Measurements from ENCODE around the gene SLC9B2.

Gene SLC9B2

GRCh38 chr4:103075894-103076746 lies 441 bp downstream of the SLC9B2 start:
- peak; percentile 34 to 55 (median 44) for DNase-seq (ENCODE audit: low read depth in 4 of 4, low spot score in 1 of 4)

- DNase-seq (ENCODE audit: low read depth in 4 of 4, low spot score in 1 of 4): no peak
Measured at GRCh38 chr4:103075435-103075893, 1.1 kb downstream of the SLC9B2 start.

GRCh38 chr4:103074744-103075434 lies 1.7 kb downstream of the SLC9B2 start:
- no peak for DNase-seq (ENCODE audit: low read depth in 4 of 4, low spot score in 1 of 4)

GRCh38 chr4:103073792-103074438 lies 2.6 kb downstream of the SLC9B2 start:
- no peak for DNase-seq (ENCODE audit: low read depth in 4 of 4, low spot score in 1 of 4)

GRCh38 chr4:103067841-103068547 lies 8.6 kb downstream of the SLC9B2 start:
- DNase-seq (ENCODE audit: low read depth in 4 of 4, low spot score in 1 of 4): no peak

- DNase-seq (ENCODE audit: low read depth in 4 of 4, low spot score in 1 of 4): no peak
Measured at GRCh38 chr4:103060453-103061148, 16.0 kb downstream of the SLC9B2 start.

- DNase-seq (ENCODE audit: low read depth in 4 of 4, low spot score in 1 of 4): no peak
Measured at GRCh38 chr4:103054030-103054429, 22.5 kb downstream of the SLC9B2 start.

- DNase-seq (ENCODE audit: low read depth in 4 of 4, low spot score in 1 of 4): no peak
Measured at GRCh38 chr4:103052779-103053178, 23.8 kb downstream of the SLC9B2 start.

- no peak for DNase-seq (ENCODE audit: low read depth in 4 of 4, low spot score in 1 of 4)
Measured at GRCh38 chr4:103052145-103052544, 24.4 kb downstream of the SLC9B2 start.

- no peak for DNase-seq (ENCODE audit: low read depth in 4 of 4, low spot score in 1 of 4)
Measured at GRCh38 chr4:103050736-103051436, 25.7 kb downstream of the SLC9B2 start.

GRCh38 chr4:103046416-103047290 lies 29.9 kb downstream of the SLC9B2 start:
- DNase-seq (ENCODE audit: low read depth in 4 of 4, low spot score in 1 of 4): no peak

- no peak for DNase-seq (ENCODE audit: low read depth in 4 of 4, low spot score in 1 of 4)
Measured at GRCh38 chr4:103044183-103044582, 32.4 kb downstream of the SLC9B2 start.

- DNase-seq (ENCODE audit: low read depth in 4 of 4, low spot score in 1 of 4): no peak
Measured at GRCh38 chr4:103036169-103036568, 40.4 kb downstream of the SLC9B2 start.

GRCh38 chr4:103032574-103032973 lies 44.0 kb downstream of the SLC9B2 start:
- no peak for DNase-seq (ENCODE audit: low read depth in 4 of 4, low spot score in 1 of 4)

GRCh38 chr4:103030791-103031190 lies 45.8 kb downstream of the SLC9B2 start:
- no peak for DNase-seq (ENCODE audit: low read depth in 4 of 4, low spot score in 1 of 4)

GRCh38 chr4:103029300-103029699 lies 47.3 kb downstream of the SLC9B2 start:
- DNase-seq (ENCODE audit: low read depth in 4 of 4, low spot score in 1 of 4): no peak

- no peak for DNase-seq (ENCODE audit: low read depth in 4 of 4, low spot score in 1 of 4)
Measured at GRCh38 chr4:103026868-103027267, 49.7 kb downstream of the SLC9B2 start.

GRCh38 chr4:103024996-103025395 lies 51.6 kb downstream of the SLC9B2 start:
- DNase-seq (ENCODE audit: low read depth in 4 of 4, low spot score in 1 of 4): no peak

GRCh38 chr4:103021120-103021519 lies 55.4 kb downstream of the SLC9B2 start:
- no peak for DNase-seq (ENCODE audit: low read depth in 4 of 4, low spot score in 1 of 4)
